Spleen (tissue), 7 donors: ENCODE data around the gene FOXB1.

ENCODE experiments used
- POLR2A ChIP-seq, 3 donors: fragments of 450-650 bp; IDR thresholded peaks; one replicate each; pipeline ENCODE4 v1.5.1; 2017; ENCODE audit warnings: antibody characterized with exemption in 3 of 3, mild to moderate bottlenecking in 1 of 3
- TF ChIP-seq, protein P1 (sequence below), 11 experiments: fragments of 200-600 bp in 7 of 11; fragments of 450-650 bp in 4 of 11; sonication (generic) in 4 of 11; IDR thresholded peaks in 8 of 11; conservative IDR thresholded peaks in 3 of 11; 1 replicate in 7 of 11; 2 replicates in 4 of 11; pipeline versions ENCODE4 v1.4.0 to v1.8.0; 2016 to 2021; ENCODE audit warnings: antibody characterized with exemption in 11 of 11, inconsistent platforms in 4 of 11, mild to moderate bottlenecking in 1 of 11
- donor health status: DM: no; HTN: no; CAD: no; lungs with moderate emphysema.
- donor health status: DM: no; HTN: no; CAD: no.
- donor health status: DM: no; HTN: no; CAD: no.

DNA sequence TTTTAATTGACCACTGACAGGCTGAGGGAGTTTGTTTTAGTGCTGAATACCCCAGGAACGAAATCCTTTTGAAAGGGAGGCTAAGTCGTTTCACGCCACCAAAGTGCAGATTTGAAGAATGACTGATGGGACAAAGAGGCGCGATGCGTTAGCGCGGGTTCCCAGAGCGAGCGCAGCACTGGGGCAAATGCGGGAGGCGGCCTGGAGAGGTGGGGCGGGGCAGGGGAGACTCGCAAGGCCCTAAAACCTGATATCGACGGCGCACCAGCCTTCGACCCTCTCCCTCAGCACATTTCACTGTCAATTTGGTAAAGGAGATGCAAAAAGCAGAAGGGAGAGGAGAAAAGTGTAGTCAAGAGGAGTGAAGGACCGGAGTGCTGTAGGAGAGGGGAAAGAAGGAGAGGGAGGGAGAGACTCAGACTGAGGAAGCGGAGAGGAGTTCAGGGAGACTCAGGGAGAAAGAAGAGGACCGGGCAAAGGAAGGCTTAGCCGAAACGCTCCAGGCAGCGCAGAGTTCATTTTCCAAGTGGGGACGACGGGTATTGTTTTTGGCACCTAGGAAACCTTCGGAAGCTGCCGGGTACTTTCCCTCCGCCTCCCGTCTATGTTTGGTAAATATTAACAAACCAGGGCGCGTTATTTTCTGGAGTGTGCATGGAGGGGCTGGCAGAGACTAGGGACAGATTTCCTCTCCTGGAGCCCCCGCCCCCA, 3.8 kb upstream of the FOXB1 start:
- TF ChIP-seq, protein P1, sequence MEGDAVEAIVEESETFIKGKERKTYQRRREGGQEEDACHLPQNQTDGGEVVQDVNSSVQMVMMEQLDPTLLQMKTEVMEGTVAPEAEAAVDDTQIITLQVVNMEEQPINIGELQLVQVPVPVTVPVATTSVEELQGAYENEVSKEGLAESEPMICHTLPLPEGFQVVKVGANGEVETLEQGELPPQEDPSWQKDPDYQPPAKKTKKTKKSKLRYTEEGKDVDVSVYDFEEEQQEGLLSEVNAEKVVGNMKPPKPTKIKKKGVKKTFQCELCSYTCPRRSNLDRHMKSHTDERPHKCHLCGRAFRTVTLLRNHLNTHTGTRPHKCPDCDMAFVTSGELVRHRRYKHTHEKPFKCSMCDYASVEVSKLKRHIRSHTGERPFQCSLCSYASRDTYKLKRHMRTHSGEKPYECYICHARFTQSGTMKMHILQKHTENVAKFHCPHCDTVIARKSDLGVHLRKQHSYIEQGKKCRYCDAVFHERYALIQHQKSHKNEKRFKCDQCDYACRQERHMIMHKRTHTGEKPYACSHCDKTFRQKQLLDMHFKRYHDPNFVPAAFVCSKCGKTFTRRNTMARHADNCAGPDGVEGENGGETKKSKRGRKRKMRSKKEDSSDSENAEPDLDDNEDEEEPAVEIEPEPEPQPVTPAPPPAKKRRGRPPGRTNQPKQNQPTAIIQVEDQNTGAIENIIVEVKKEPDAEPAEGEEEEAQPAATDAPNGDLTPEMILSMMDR (IDR thresholded peaks at IDR 0.05 in 8 of 11, conservative IDR thresholded peaks at IDR 0.05 in 3 of 11): no peak
- TF ChIP-seq POLR2A (IDR thresholded peaks at IDR 0.05): no peak
